GM13977 (cell line): ENCODE measurements around the gene MBTPS1.

Experiments
- DNase-seq: peaks from one replicate; pipeline ENCODE4 v3.0.0; 2012; ENCODE audit warnings: low spot score
- CTCF ChIP-seq: IDR thresholded peaks from 2 replicates; pipeline ENCODE4 v1.5.1; 2012; ENCODE audit warnings: mild to moderate bottlenecking, control low read depth; ENCODE audit not compliant: insufficient read depth; ENCODE audit errors: extremely low read depth, missing control alignments
- in situ Hi-C: fragments of 300-500 bp; cut with MboI; formaldehyde crosslinking; loops from one replicate; pipeline ENCODE4 v1.12.0; 2022; ENCODE audit warnings: low sequenced_read_pairs, low pct_unique_long_range_greater_than_20kb, mixed read lengths, inconsistent platforms; ENCODE audit not compliant: unreplicated experiment

Gene MBTPS1

GRCh38 chr16:84143784-84144199, 27.1 kb upstream of the MBTPS1 start:
- no peak for DNase-seq
- TF ChIP-seq CTCF = no peak

GRCh38 chr16:84143081-84143480, 26.3 kb upstream of the MBTPS1 start:
- TF ChIP-seq CTCF = no peak
- in situ Hi-C loops = no loop called here
- no peak for DNase-seq

More at GRCh38 chr16:84143784-84144199, 27.1 kb upstream of the MBTPS1 start:
- in situ Hi-C loops = no loop called here

- TF ChIP-seq CTCF = peak; percentile 12
- in situ Hi-C loops = no loop called here
- DNase-seq = no peak
Observed at GRCh38 chr16:84141143-84141670, 24.5 kb upstream of the MBTPS1 start.

DNA sequence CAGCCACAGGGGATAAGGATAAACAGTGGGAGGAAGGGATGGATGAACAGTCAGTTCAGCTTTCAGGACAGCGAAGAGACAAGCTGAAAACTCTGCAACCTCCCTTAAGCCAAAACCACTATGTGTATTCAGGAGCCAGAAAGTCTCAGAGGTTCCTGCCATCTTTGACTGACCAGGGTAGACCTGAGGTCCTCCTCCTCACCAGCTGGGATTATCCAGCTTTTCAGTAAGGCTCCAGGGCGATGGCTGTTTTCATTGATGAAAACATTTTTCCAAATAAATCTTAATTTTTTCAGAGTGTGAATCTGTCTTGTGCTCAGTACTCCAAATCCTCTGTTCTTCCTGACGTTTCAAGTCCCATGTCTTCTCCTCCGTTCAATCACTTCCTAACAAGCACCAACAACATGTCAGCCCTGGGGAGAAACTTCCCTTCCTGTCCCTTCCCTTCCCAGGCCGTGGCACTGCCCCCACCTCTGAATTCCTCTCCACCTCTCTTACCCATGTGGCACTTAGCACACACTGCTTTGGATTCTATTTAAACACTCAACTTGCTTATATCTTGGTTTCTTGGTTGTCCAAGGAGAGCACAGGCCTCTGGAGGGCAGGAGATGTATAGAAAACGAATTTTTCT, 23.0 kb upstream of the MBTPS1 start:
- TF ChIP-seq CTCF = no peak
- no peak for DNase-seq
- in situ Hi-C loops = no loop called here

DNA sequence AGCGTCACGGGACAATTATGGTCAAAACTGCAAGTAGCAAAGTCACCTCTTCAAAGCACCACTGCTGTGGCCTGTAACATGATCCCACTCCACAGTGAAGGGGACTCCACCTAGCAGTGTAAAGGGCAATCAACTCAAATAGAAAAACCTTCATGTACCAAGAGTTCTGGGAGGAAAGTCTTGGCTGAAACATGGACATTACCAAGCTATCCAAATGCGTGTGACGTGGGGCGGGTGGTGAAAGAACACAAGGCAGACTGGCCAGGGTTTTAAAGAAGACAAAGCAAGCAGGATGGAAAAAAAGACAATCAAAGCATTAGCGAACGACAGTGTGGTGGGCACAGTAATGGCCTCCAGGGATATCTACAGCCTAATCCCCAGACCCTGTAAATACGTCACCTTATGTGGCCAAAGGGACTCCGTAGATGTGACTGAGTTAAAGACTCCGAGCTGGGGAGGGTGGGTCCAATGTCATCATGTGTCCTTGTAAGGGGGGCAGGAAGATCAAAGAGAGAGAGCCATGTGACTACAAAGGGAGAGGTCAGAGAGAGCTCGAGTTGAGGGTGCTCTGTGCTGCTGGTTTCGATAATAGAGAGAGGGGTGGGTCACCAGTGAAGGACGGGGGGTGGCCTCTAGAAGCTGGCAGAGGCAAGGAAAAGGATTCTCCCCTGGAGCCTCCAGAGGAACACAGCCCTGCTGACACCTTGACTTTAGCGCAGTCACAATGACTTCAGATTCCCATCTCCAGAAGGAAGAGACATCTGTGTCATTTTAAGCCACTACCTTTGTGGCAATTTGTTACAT, 22.3 kb upstream of the MBTPS1 start:
- DNase-seq = peak; percentile 76
- TF ChIP-seq CTCF = no peak
- in situ Hi-C loops = no loop called here

- in situ Hi-C loops = no loop called here
- TF ChIP-seq CTCF = no peak
- DNase-seq = no peak
Observed at GRCh38 chr16:84138500-84138823, 21.7 kb upstream of the MBTPS1 start.
